NCI-H2029 treated with DMSO at 0.1 percent for 48 hours (cell line): Measurements from ENCODE around the gene PPP1R26.

Source experiments
- DNase-seq: peaks from one replicate; lab custom pipeline; 2025; lab: John Stamatoyannopoulos, UW

PPP1R26 gene

DNA sequence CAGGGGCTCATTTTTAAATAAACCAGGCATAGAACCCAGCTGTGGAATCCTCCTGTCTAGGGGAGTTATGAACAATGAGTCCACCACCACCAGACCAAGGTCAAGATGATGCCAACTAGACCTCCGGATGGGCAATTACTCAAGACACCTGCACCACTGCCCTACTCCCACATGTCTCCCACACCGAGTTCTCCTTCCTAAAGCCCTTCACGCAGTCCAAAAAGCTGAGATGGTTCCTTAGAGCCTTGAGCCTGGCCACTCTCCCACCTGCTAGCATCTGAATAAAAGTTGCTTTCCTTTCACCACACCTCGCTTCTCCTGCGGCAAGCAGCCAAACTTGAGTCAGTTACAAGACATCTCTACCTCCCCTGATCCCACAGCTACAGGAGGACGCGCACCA lies 15.4 kb upstream of the PPP1R26 start:
- DNase-seq: no peak

GRCh38 chr9:135468854-135469521 lies 10.6 kb upstream of the PPP1R26 start:
- DNase-seq: no peak

DNA sequence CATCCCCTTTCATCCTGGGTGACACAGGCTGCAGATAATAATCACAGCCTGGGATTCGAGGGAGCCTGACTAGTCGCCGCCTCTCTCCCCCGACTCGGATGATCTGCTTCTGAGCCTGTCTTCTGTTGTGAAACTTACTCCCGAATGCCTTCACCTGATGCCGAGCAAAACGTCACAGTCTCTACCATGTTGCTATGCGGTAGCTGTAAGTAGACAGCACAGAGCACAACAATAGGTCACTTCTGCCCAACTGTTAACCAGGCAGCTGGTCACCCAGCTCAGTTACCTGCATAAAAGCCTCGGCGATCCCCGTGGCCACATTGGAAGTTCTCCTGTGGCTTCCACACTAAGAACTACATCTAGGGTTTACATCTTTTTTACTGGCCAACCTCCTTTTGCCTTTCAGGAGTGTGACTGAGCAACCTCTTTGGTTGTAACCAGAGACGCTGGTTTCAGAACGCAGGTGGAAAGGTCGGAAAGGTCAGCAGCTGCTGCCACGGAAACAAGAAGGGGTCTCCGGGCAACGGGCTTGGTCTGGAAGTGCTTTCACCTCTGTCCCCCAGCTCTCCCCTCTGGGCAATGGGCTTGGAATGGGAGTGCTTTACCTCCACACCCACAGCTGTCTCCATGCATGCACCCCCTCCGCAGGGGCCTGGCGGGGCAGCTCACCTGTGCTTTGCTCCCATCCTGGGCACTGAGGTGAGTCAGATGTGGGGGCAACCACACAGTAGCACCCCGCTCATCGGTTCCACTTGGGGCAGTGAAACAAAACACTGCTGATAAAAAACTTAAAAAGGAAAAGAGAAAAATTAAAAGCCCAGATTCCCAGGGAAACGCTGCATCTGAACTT lies 7.6 kb upstream of the PPP1R26 start:
- DNase-seq: no peak

DNA sequence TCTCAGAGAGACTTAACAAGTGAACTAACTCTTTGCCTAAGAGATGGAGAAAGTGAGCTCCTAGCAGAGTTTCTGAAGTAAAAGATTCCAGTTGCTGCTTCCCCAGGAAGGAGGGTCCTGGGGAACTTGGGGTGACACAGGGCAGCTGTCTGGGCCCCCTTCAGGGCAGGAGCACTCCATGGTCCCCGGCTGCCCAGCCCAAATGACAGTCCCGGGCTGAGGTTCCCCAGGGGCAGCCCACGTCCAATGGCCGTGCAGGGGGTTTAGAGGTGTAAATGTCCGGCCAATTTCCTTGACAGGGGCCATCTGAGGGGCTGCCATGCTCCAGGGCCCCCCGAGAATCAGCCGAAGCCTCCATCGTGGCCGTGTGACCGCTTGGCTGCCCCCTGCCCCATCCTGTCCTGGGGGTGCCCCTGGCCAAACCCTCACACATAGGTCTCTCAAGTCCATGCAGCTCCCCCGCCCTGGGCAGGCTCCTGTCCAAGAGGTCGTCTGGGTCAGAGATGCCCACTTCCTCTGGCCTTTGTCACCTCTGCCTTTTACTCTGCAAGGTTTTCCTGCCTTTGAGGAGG lies 5.5 kb upstream of the PPP1R26 start:
- DNase-seq: no peak

DNA sequence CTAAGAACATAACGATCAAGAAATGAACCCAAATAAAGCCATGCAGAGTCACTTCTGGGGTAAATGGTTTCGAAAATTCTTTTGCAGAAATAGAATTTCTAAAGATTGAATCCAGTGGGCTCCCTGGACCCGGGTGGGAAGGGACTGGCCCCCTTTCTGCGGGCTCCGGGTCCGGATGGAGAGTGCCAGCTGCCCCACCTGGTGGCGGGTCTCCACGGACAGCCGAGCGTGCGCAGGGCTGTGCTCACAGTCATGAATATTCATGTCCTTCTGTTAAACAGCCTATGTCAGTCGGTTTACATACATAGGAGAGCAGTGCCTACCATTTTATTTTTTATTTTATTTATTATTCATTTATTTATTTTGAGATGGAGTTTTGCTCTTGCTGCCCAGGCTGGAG lies 4.7 kb upstream of the PPP1R26 start:
- DNase-seq: no peak

- no peak for DNase-seq
Observed at GRCh38 chr9:135476561-135477355, 2.8 kb upstream of the PPP1R26 start.

DNA sequence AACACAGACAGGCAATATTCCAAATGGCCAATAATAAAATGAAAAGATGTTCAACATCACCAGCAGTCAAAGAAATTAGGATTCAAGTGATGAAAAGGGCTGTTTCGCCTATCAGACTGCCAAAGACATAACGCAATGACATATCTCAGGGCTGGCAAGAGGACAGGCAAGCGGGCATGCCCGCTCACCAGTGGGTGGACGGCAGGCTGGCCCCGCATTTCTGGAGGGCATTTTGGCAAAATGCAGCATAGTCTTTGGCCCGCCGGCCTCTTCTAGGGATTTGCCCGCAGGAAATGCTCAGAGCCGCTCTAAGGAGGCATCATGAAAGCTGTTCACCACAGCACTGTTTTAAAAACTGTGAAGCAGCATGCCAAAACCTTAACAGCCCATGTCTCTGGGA lies 1.4 kb upstream of the PPP1R26 start:
- no peak for DNase-seq

DNA sequence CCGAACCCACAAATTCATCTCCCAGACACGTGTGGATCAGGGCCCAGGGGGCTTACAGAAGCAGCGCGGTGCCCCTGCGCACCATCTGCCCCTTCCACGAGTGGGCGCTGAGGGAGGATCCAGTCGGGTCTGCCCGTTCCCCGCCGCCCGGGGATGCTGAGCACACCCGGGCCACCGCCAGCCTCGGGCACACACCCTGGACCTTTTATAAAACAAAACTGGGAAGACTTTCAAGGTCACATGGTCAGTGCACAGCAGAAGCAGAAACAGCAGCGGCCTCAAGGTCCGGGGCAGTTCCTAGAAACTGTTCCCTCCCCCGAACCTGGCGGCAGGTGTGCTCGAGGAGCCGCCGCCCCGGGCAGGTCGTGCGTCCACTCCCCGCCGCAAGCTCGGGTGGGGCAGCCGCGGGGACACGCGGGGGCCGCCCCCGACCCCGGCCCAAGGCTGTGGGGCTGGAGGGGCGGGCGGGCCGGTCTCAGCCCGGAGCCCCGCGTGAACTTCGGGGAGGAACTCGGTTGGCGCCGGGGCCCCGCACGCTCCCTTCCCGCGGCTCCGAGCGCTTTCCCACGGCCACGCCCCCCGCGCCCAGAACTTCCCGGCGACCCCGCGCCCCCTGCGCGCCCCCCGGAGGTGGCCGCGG lies 633 bp upstream of the PPP1R26 start:
- DNase-seq: no peak

GRCh38 chr9:135480071-135480939 lies 723 bp downstream of the PPP1R26 start:
- DNase-seq: no peak

GRCh38 chr9:135480940-135481310 lies 1.3 kb downstream of the PPP1R26 start:
- no peak for DNase-seq

DNA sequence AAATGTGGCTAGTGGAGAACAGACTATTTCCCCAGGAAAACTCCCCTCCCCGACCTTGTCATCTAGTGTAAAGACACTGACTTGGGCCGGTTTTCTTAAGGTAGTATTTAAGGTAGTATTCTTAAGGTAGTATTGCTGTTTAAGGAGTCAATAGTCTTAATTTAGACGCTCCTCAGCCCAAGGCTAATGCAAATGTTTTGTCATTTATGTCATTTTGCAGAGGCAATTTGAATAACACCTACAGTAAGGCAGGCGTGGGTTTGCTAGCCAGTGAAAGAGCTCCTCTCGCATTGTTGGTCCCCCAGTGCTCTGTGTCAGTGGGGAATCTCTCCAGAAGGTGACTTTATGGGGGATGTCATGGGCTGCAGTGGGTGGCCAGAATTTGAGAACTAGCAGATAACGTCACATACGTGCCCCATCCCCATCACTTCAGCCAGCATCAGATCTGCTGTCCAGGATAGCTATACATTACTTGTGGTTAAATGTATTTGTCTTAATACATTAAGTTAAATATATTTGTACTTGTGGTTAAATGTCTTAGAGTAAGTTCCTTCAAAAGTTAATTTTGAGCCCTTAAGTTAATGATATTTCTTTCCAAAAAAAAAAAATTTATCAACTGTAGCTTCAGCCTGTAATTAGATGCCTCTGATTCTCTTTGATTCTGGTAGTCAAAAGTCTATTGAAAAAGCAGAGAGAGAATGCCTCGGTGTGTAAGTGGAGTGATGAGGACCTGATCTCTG lies 2.6 kb downstream of the PPP1R26 start:
- DNase-seq: no peak

- DNase-seq: no peak
Observed at GRCh38 chr9:135484460-135485277, 5.1 kb downstream of the PPP1R26 start.

GRCh38 chr9:135485385-135485784 lies 5.8 kb downstream of the PPP1R26 start:
- DNase-seq: no peak

- no peak for DNase-seq
Observed at GRCh38 chr9:135485832-135486231, 6.2 kb downstream of the PPP1R26 start.

DNA sequence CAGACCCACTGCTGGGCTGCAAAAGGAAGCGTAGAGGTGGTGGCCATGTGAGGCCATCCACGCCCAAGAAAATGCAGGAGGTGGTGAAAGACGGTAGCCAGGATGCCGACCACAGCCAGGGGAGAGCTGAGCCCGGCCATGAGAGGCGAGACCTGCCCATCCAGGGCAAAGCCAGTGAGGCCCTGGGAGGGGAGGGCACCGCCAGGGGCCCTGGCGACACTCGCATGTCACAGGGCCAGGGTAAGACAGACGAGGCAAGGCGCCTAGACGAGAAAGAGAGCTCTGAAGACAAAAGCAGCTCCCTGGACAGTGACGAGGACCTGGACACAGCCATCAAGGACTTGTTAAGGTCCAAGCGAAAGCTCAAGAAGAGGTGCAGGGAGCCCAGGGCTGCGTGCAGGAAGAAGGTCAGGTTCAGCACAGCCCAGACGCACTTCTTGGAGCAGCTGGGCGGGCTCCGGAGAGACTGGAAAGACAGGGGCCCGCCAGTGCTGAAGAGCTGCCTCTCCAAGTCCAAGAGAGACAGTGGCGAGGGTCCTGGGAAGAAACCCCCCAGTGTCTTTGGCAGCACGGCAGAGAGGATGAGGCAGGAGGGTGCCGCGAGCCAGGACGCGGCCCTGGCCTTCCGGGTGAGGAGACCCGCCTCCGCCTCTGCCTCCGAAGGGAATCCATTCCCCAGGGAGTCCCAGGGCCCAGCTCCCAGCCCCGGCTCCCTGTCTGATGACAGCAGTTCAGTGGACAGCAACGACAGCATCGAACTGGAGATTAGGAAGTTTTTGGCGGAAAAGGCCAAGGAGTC lies 6.9 kb downstream of the PPP1R26 start:
- DNase-seq: no peak

- DNase-seq: no peak
Observed at GRCh38 chr9:135487281-135488012, 7.9 kb downstream of the PPP1R26 start.

- DNase-seq: no peak
Observed at GRCh38 chr9:135488013-135488330, 8.4 kb downstream of the PPP1R26 start.

GRCh38 chr9:135488527-135488926 lies 8.9 kb downstream of the PPP1R26 start:
- no peak for DNase-seq
